ENCODE results near the gene ACP7. TPM values are rescaled to one million over a fixed set of nuclear protein-coding genes. Genes with fewer than 3 reads are reported as not detected.

The ACP7 gene
- polyA plus RNA-seq, 2 of the 4 experiments (the other 2 are of a cell fraction) = 0.06 to 0.25 TPM

GRCh38 chr19:39135701-39136100 is 51.5 kb downstream of the ACP7 start (continued):
- TF ChIP-seq, protein P1, sequence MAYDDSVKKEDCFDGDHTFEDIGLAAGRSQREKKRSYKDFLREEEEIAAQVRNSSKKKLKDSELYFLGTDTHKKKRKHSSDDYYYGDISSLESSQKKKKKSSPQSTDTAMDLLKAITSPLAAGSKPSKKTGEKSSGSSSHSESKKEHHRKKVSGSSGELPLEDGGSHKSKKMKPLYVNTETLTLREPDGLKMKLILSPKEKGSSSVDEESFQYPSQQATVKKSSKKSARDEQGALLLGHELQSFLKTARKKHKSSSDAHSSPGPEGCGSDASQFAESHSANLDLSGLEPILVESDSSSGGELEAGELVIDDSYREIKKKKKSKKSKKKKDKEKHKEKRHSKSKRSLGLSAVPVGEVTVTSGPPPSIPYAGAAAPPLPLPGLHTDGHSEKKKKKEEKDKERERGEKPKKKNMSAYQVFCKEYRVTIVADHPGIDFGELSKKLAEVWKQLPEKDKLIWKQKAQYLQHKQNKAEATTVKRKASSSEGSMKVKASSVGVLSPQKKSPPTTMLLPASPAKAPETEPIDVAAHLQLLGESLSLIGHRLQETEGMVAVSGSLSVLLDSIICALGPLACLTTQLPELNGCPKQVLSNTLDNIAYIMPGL (CRISPR knock-in tag; IDR thresholded peaks at IDR 0.05; ENCODE audit: borderline replicate concordance) = no peak
- TF ChIP-seq, protein P2, sequence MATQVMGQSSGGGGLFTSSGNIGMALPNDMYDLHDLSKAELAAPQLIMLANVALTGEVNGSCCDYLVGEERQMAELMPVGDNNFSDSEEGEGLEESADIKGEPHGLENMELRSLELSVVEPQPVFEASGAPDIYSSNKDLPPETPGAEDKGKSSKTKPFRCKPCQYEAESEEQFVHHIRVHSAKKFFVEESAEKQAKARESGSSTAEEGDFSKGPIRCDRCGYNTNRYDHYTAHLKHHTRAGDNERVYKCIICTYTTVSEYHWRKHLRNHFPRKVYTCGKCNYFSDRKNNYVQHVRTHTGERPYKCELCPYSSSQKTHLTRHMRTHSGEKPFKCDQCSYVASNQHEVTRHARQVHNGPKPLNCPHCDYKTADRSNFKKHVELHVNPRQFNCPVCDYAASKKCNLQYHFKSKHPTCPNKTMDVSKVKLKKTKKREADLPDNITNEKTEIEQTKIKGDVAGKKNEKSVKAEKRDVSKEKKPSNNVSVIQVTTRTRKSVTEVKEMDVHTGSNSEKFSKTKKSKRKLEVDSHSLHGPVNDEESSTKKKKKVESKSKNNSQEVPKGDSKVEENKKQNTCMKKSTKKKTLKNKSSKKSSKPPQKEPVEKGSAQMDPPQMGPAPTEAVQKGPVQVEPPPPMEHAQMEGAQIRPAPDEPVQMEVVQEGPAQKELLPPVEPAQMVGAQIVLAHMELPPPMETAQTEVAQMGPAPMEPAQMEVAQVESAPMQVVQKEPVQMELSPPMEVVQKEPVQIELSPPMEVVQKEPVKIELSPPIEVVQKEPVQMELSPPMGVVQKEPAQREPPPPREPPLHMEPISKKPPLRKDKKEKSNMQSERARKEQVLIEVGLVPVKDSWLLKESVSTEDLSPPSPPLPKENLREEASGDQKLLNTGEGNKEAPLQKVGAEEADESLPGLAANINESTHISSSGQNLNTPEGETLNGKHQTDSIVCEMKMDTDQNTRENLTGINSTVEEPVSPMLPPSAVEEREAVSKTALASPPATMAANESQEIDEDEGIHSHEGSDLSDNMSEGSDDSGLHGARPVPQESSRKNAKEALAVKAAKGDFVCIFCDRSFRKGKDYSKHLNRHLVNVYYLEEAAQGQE (IDR thresholded peaks at IDR 0.05) = no peak
- no peak for TF ChIP-seq JUNB (IDR thresholded peaks at IDR 0.05)

GRCh38 chr19:39136225-39136940 is 52.2 kb downstream of the ACP7 start:
- peak overlapping the region in 1 of 2 experiments; percentile 49; a peak in 3 of 6 replicates for H3K27ac ChIP-seq
- 59% methylated on average over 12 of the region's 12 CpGs for WGBS (ENCODE audit: missing lambda C conversion rate)
- ATAC-seq (peak; percentile 5 to 10; a peak in 2 of 6 replicates), DNase-seq (ENCODE audit: low read depth in 1 of 2, low spot score in 1 of 2) (no peak), FAIRE-seq (peak; percentile 13)
- POLR2A ChIA-PET = no interaction called here
- CTCF ChIA-PET = interaction anchor here (0.9 to 4.2 kb wide), 8 partner anchors 9 to 193 kb away, joined by 3 to 22 read pairs (median 4); partner anchors contain the start of gene PAK4
- no peak for TF ChIP-seq EHMT2 (IDR thresholded peaks at IDR 0.05; ENCODE audit: low read depth)
- TF ChIP-seq ZSCAN20 (CRISPR knock-in tag; IDR thresholded peaks at IDR 0.05) = no peak
- H3K4me1 ChIP-seq = peaks cover 50% of the 10 kb centered on the region
- H3K9me3 ChIP-seq = no peaks in the 10 kb centered on the region
- peak overlapping the region; percentile 11 for H3K4me2 ChIP-seq
- H3K4me3 ChIP-seq = no peak overlapping the region

- WGBS (ENCODE audit: missing lambda C conversion rate) = 90% methylated on average over 12 of the region's 12 CpGs
- POLR2A ChIA-PET = interaction anchor here (0.5 kb wide), 1 partner anchor 10 kb away, joined by 10 read pairs; no protein-coding TSS in a partner anchor
- ATAC-seq (no peak), FAIRE-seq (no peak), DNase-seq (ENCODE audit: low read depth in 1 of 2, low spot score in 1 of 2) (no peak)
- Histone ChIP-seq H3K4me1 (peaks cover 50% of the 10 kb centered on the region), H3K4me3 (no peak overlapping the region), H3K4me2 (no peak overlapping the region), H3K9me3 (no peaks in the 10 kb centered on the region), H3K27ac (peak overlapping the region in 1 of 2 experiments; percentile 49; a peak in 1 of 6 replicates)
- TF ChIP-seq ESRRA (IDR thresholded peaks at IDR 0.05; ENCODE audit: borderline replicate concordance, low read length) = no peak
- TF ChIP-seq GATA3 (IDR thresholded peaks at IDR 0.05; ENCODE audit: borderline replicate concordance) = no peak
- no peak for TF ChIP-seq HOXB13 (CRISPR knock-in tag; IDR thresholded peaks at IDR 0.05; ENCODE audit: low read depth)
- TF ChIP-seq FOSB (CRISPR knock-in tag; IDR thresholded peaks at IDR 0.05) = no peak
- no peak for TF ChIP-seq MAZ (IDR thresholded peaks at IDR 0.05; ENCODE audit: borderline replicate concordance, low read depth, low read length)
- TF ChIP-seq KDM1A (IDR thresholded peaks at IDR 0.05; ENCODE audit: low read depth) = no peak
- TF ChIP-seq JUNB (IDR thresholded peaks at IDR 0.05) = no peak
- no peak for TF ChIP-seq FOSL2 (IDR thresholded peaks at IDR 0.05)
- TF ChIP-seq FOSL2 (CRISPR knock-in tag; IDR thresholded peaks at IDR 0.05) = no peak
- TF ChIP-seq CHD4 (IDR thresholded peaks at IDR 0.05; ENCODE audit: borderline replicate concordance) = no peak
- TF ChIP-seq MAFK (IDR thresholded peaks at IDR 0.05; ENCODE audit: partially characterized antibody) = no peak
- no peak for TF ChIP-seq SREBF2 (IDR thresholded peaks at IDR 0.05)
- TF ChIP-seq EP300 (IDR thresholded peaks at IDR 0.05) = no peak
- TF ChIP-seq POLR2A (IDR thresholded peaks at IDR 0.05; ENCODE audit: low read length) = no peak
- CTCF ChIA-PET = interaction anchor here (0.8 to 4.2 kb wide), 10 partner anchors 8 to 192 kb away, joined by 3 to 22 read pairs (median 4); partner anchors contain the start of gene PAK4
Observed at GRCh38 chr19:39137131-39137530, 53.0 kb downstream of the ACP7 start.

All from A549 (cell line).